Common myeloid progenitor, CD34-positive (primary cell): ENCODE data around the gene MMP17.

Experiments used
- CTCF ChIA-PET: fragments of 350-600 bp; sonication (Branson Sonifier 250); formaldehyde crosslinking; loops from one replicate; lab custom pipeline; 2021; ENCODE audit warnings: antibody characterized with exemption; lab: Charles Lee
- POLR2A ChIA-PET: fragments of 350-600 bp; sonication (Branson Sonifier 250); formaldehyde crosslinking; loops from one replicate; lab custom pipeline; 2021; ENCODE audit warnings: antibody characterized with exemption; lab: Charles Lee
- DNase-seq, 3 donors: peaks; one replicate each; pipeline versions ENCODE4 v3.0.0 to v3.0.0-alpha.2; 2013
- H3K27ac ChIP-seq, 2 experiments: 1 replicate in 1 of 2; 2 replicates in 1 of 2; pipeline ENCODE4 v1.7.0; 2013; ENCODE audit warnings: inconsistent platforms in 2 of 2, low read length in 2 of 2, mild to moderate bottlenecking in 2 of 2, low read depth in 1 of 2, moderate library complexity in 1 of 2; ENCODE audit not compliant: severe bottlenecking in 2 of 2, insufficient read depth in 1 of 2, poor library complexity in 1 of 2
- H3K27me3 ChIP-seq, 5 experiments: replicated peaks in 2 of 5; 1 replicate in 3 of 5; 2 replicates in 2 of 5; pipeline versions ENCODE4 v1.6.1 to v1.7.0; 2013; ENCODE audit warnings: low read length in 4 of 5, mild to moderate bottlenecking in 2 of 5, moderate library complexity in 2 of 5, inconsistent platforms in 1 of 5; ENCODE audit not compliant: insufficient read depth in 5 of 5, control insufficient read depth in 4 of 5
- H3K36me3 ChIP-seq, 4 experiments: 1 replicate in 2 of 4; 2 replicates in 2 of 4; pipeline versions ENCODE4 v1.6.1 to v1.7.0; 2013; ENCODE audit warnings: low read length in 3 of 4, control low read depth in 1 of 4, mild to moderate bottlenecking in 1 of 4; ENCODE audit not compliant: control insufficient read depth in 4 of 4, insufficient read depth in 4 of 4
- H3K4me1 ChIP-seq, 4 experiments: 1 replicate in 3 of 4; 2 replicates in 1 of 4; pipeline versions ENCODE4 v1.6.1 to v1.7.1; 2013; ENCODE audit warnings: low read length in 3 of 4, mild to moderate bottlenecking in 3 of 4, control low read depth in 1 of 4, inconsistent platforms in 1 of 4, moderate library complexity in 1 of 4; ENCODE audit not compliant: control insufficient read depth in 4 of 4, insufficient read depth in 4 of 4; ENCODE audit errors: control extremely low read depth in 1 of 4
- H3K4me3 ChIP-seq, 7 experiments: 1 replicate in 4 of 7; 2 replicates in 3 of 7; pipeline versions ENCODE4 v1.5.1 to v1.7.0; 2013; ENCODE audit warnings: mild to moderate bottlenecking in 7 of 7, low read length in 6 of 7, moderate library complexity in 6 of 7, inconsistent platforms in 2 of 7, low read depth in 2 of 7, control low read depth in 1 of 7; ENCODE audit not compliant: insufficient read depth in 4 of 7, control insufficient read depth in 1 of 7; ENCODE audit errors: extremely low read depth in 1 of 7
- H3K9me3 ChIP-seq, 5 experiments: 1 replicate in 4 of 5; 2 replicates in 1 of 5; pipeline versions ENCODE4 v1.6.1 to v1.7.1; 2013; ENCODE audit warnings: low read length in 4 of 5, mild to moderate bottlenecking in 2 of 5, inconsistent platforms in 1 of 5, low read depth in 1 of 5, moderate library complexity in 1 of 5; ENCODE audit not compliant: control insufficient read depth in 4 of 5, insufficient read depth in 2 of 5; ENCODE audit errors: control extremely low read depth in 1 of 5
- WGBS: methylation state at CpG from one replicate; pipeline ENCODE4 v1.1.5; 2013; ENCODE audit not compliant: insufficient coverage; 5-methylcytosine and 5-hydroxymethylcytosine counted together

The MMP17 gene

DNA sequence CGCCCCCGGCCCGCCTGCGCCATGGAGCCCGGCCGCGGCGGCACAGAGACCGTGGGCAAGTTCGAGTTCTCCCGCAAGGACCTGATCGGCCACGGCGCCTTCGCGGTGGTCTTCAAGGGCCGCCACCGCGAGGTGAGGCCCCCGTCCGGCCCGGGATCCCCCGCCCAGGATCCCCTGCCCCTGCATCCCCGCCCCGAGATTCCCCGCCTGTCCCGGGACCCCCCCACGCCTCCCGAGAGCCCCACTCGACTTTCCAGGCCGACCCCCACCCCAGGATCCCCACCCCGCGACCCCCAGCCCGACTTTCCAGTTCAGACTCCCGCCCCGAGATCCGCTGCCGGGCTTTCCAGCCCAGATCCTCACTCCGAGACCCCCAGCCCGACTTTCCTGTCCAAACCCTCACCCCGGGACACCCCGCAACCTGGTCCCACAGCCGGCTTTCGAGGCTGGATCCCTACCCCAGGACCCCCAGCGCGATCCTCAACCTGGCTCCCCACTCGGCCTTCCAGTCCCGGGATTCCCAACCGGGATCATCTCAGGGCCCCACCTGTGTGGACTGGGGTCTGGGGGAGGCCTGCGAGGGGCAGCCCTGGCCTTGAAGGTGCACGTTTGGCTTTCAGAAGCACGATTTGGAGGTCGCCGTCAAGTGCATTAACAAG lies 66.9 kb downstream of the MMP17 start:
- no peaks in the 10 kb centered on the region for H3K9me3 ChIP-seq
- no peak for DNase-seq
- H3K36me3 ChIP-seq: peaks cover 0 to 3% (median 2%) of the 10 kb centered on the region in 4 experiments
- H3K4me1 ChIP-seq: peaks cover 0 to 33% (median 29%) of the 10 kb centered on the region in 4 experiments
- ChIA-PET CTCF (interaction anchor here (1.6 kb wide), 1 partner anchor 29 kb away, joined by 3 read pairs; no protein-coding TSS in a partner anchor), POLR2A (no interaction called here)
- WGBS: 0% methylated on average over 37 of the region's 54 CpGs
- peak overlapping the region; percentile 38 to 89 (median 77) for H3K4me3 ChIP-seq
- H3K27me3 ChIP-seq: no peaks in the 10 kb centered on the region
- peak overlapping the region in 1 of 2 experiments; percentile 78 for H3K27ac ChIP-seq

DNA sequence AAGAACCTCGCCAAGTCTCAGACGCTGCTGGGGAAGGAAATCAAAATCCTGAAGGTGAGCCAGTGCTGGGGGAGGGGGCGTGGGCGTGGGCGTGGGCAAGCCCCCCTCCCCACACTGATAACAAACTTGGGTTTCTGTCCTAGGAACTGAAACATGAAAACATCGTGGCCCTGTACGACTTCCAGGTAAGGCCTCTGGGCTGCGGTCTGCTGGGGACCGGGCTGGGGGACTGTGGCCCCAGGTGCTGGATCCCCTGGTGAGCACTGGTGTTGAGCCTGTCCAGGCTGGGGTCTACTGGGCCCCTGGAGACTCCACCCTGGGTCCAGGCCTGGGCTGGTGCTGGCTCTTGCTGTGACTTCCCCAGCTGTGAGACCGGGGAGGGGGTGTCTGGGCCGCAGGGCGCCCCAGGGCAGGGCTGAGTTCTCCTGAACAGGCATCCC lies 67.5 kb downstream of the MMP17 start:
- Histone ChIP-seq H3K27me3 (no peaks in the 10 kb centered on the region), H3K36me3 (peaks cover 0 to 9% (median 7%) of the 10 kb centered on the region in 4 experiments), H3K27ac (peak overlapping the region in 1 of 2 experiments; percentile 78), H3K4me3 (peak overlapping the region; percentile 38 to 89 (median 77)), H3K9me3 (no peaks in the 10 kb centered on the region), H3K4me1 (peaks cover 0 to 33% (median 29%) of the 10 kb centered on the region in 4 experiments)
- no peak for DNase-seq
- 0% methylated on average over 6 of the region's 12 CpGs for WGBS
- CTCF ChIA-PET: interaction anchor here (1.6 kb wide), 1 partner anchor 28 kb away, joined by 3 read pairs; no protein-coding TSS in a partner anchor
- POLR2A ChIA-PET: no interaction called here

DNA sequence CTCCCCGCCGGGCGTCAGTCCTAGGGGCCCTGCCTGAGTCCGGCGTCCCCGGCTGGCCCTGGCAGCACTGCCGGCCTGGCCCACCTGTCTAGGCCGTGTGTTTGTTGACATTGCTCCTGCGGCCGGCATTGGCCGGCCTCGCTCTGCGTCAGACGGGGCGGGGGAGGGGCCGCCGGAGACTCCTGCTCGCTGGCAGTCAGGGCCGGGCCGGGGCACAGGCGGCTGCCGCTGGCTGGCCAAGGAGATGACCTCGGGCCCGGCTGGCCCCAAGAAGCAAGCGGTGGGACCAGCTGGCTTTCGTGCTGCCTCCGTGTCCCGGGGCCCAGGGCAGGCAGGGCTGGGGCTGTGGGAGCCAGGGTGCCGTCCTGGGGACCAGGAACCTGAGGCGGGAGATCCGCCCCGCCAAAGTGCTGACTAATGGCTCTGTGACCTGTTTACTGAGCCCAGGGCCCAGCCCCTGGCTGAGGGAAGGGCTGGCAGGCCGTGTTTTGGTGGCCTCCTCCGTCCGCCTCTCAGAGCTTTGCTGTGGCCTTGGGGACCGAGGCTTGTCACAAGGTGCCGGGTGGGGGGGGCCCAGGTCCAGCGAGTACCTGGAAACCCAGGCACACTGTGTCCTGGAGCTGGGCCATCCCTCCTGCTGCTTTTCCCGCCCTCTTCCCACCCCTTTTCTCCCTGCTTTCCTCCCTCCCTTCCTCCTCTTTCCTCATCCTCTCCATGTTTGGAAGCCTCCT lies 68.1 kb downstream of the MMP17 start:
- H3K4me1 ChIP-seq: peaks cover 0 to 33% (median 29%) of the 10 kb centered on the region in 4 experiments
- H3K27ac ChIP-seq: peak overlapping the region in 1 of 2 experiments; percentile 78
- no peaks in the 10 kb centered on the region for H3K27me3 ChIP-seq
- H3K9me3 ChIP-seq: no peaks in the 10 kb centered on the region
- CTCF ChIA-PET: interaction anchor here (1.0 to 1.6 kb wide), 3 partner anchors 21 to 32 kb away, joined by 3 to 4 read pairs (median 3); no protein-coding TSS in a partner anchor
- 3% methylated on average over 34 of the region's 39 CpGs for WGBS
- POLR2A ChIA-PET: interaction anchor here (0.5 to 1.4 kb wide), 3 partner anchors 8 to 666 kb away, joined by 3 to 6 read pairs (median 5); partner anchors contain the start of gene PUS1
- peaks cover 0 to 10% (median 8%) of the 10 kb centered on the region in 4 experiments for H3K36me3 ChIP-seq
- DNase-seq: peak; percentile 74 to 91 (median 91)
- peak overlapping the region; percentile 27 to 89 (median 77) for H3K4me3 ChIP-seq

DNA sequence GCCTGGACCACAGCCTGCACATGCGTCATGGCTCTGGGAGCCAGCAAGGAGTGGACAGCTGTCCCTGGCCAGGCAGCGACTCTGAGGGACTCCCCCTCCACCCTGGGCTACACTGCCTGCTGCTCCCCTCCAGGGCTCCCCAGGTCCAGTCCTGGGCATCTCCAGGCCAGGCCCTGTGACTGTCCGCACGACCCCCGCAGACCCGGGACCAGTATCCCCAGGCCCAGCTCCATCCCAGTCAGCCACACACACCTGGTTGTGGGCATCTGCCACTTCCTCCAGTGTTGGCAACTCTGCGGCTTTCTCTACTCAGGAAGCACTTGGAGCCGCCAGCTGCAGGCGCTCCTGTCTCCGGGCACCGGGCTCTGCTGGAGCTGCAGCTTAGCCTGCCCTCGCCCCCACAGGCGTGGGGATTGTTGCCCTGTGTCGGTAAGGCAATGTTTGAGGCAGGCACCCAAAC lies 68.6 kb downstream of the MMP17 start:
- Histone ChIP-seq H3K27ac (peak overlapping the region in 1 of 2 experiments; percentile 78), H3K9me3 (no peaks in the 10 kb centered on the region), H3K36me3 (peaks cover 0 to 10% (median 8%) of the 10 kb centered on the region in 4 experiments), H3K27me3 (no peaks in the 10 kb centered on the region), H3K4me1 (peaks cover 0 to 33% (median 29%) of the 10 kb centered on the region in 4 experiments), H3K4me3 (peak overlapping the region; percentile 16 to 89 (median 74))
- WGBS: 7% methylated on average over 9 of the region's 14 CpGs
- DNase-seq: peak; percentile 63 to 91 (median 91)
- ChIA-PET POLR2A (interaction anchor here (0.5 to 1.4 kb wide), 3 partner anchors 9 to 667 kb away, joined by 3 to 6 read pairs (median 5); partner anchors contain the start of gene PUS1), CTCF (interaction anchor here (1.0 to 1.6 kb wide), 5 partner anchors 16 to 39 kb away, joined by 3 to 4 read pairs (median 3); no protein-coding TSS in a partner anchor)

DNA sequence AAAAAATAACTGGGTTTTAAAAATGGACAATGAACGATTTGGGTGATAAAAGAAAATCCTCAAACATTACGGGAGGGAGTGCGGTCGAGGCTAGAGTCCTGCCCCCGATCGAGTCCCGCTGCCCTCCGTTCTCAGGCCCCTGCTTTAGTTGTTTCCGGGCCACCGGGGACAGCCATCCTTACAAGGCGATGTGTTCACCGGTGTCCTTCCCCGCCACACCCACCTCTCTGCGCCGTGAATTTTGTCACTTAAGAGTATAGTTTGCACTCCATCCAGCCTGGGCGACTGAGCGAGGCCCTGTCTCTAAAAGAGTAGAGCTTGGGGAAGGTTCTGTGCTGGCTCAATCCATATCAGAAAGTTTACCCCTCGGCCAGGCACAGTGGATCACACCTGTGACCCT lies 69.1 kb downstream of the MMP17 start:
- H3K36me3 ChIP-seq: peaks cover 0 to 10% (median 8%) of the 10 kb centered on the region in 4 experiments
- 80% methylated on average over 13 of the region's 18 CpGs for WGBS
- no peak for DNase-seq
- H3K9me3 ChIP-seq: no peaks in the 10 kb centered on the region
- POLR2A ChIA-PET: interaction anchor here (0.7 to 1.4 kb wide), 3 partner anchors 33 to 667 kb away, joined by 3 to 6 read pairs (median 4); partner anchors contain the start of gene PUS1
- CTCF ChIA-PET: interaction anchor here (0.8 to 1.5 kb wide), 4 partner anchors 15 to 38 kb away, joined by 3 to 4 read pairs (median 4); no protein-coding TSS in a partner anchor
- H3K4me1 ChIP-seq: peaks cover 0 to 33% (median 29%) of the 10 kb centered on the region in 4 experiments
- H3K27ac ChIP-seq: no peak overlapping the region
- no peaks in the 10 kb centered on the region for H3K27me3 ChIP-seq
- H3K4me3 ChIP-seq: peak overlapping the region in 3 of 7 experiments; percentile 48 to 89 (median 77)

DNA sequence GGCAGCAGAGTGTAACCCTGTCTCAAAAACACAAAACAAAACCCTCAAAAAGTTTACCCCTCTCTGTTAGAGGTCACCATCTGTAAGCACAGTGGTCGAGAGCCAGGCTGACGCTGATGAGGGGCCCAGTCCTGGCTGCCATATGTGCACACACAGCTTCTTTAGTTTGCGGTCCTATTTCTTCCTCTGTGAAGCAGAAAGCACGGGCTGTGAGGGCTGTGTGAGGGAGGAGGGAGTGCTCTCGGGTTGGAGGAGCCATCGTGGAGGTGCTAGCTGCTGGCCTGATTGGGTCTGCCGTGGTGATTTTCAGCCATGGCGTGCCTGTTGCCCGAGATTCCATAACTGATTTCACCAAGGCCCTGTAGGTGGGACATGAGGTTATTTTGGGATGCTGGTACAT lies 69.7 kb downstream of the MMP17 start:
- peaks cover 0 to 33% (median 29%) of the 10 kb centered on the region in 4 experiments for H3K4me1 ChIP-seq
- ChIA-PET CTCF (interaction anchor here (0.8 to 1.1 kb wide), 4 partner anchors 15 to 38 kb away, joined by 3 to 4 read pairs (median 4); no protein-coding TSS in a partner anchor), POLR2A (interaction anchor here (0.6 to 1.4 kb wide), 3 partner anchors 32 to 749 kb away, joined by 4 to 6 read pairs (median 4); partner anchors contain the start of gene PUS1)
- peaks cover 0 to 10% (median 8%) of the 10 kb centered on the region in 4 experiments for H3K36me3 ChIP-seq
- H3K27ac ChIP-seq: no peak overlapping the region
- no peak overlapping the region for H3K4me3 ChIP-seq
- DNase-seq: no peak
- WGBS: 96% methylated on average over 8 of the region's 9 CpGs
- no peaks in the 10 kb centered on the region for H3K9me3 ChIP-seq
- no peaks in the 10 kb centered on the region for H3K27me3 ChIP-seq
